DOHH2 (cell line): Measurements from ENCODE around the gene PROM2.

ENCODE experiments used
- EZH2phosphoT487 ChIP-seq: fragments of 200-600 bp; sonication (generic); IDR thresholded peaks from 2 replicates; pipeline ENCODE4 v1.6.1; 2017; ENCODE audit warnings: borderline replicate concordance, mild to moderate bottlenecking, antibody characterized with exemption, low read length, moderate library complexity, mixed read lengths
- TF ChIP-seq, protein P1 (sequence below): fragments of 200-600 bp; sonication (generic); IDR thresholded peaks from one replicate; pipeline ENCODE4 v1.5.1; 2014; ENCODE audit warnings: antibody characterized with exemption, mild to moderate bottlenecking, low read depth, low read length; ENCODE audit not compliant: poor library complexity, severe bottlenecking

DNA sequence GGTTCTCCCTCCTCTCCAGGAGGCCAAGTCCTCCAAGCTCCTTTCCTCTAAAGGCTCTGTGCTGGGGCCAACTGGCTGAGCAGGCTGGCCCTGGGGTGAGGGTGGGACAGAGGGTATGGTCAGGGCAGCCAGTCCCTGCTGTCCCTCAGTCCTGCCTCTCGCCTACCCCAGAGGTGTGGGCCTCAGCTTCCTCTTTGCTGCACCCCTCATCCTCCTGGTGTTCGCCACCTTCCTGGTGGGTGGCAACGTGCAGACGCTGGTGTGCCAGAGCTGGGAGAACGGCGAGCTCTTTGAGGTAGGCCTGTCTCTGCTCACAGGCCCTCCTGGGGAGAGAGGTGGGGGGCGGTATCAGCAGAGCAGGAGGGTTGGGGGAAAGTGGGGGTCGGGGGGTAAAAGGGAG lies 6.8 kb downstream of the PROM2 start:
- TF ChIP-seq, protein P1, sequence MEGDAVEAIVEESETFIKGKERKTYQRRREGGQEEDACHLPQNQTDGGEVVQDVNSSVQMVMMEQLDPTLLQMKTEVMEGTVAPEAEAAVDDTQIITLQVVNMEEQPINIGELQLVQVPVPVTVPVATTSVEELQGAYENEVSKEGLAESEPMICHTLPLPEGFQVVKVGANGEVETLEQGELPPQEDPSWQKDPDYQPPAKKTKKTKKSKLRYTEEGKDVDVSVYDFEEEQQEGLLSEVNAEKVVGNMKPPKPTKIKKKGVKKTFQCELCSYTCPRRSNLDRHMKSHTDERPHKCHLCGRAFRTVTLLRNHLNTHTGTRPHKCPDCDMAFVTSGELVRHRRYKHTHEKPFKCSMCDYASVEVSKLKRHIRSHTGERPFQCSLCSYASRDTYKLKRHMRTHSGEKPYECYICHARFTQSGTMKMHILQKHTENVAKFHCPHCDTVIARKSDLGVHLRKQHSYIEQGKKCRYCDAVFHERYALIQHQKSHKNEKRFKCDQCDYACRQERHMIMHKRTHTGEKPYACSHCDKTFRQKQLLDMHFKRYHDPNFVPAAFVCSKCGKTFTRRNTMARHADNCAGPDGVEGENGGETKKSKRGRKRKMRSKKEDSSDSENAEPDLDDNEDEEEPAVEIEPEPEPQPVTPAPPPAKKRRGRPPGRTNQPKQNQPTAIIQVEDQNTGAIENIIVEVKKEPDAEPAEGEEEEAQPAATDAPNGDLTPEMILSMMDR: no peak
- TF ChIP-seq EZH2phosphoT487: no peak
